ENCODE measurements around the gene CAP1. TPM values are rescaled to one million over a fixed set of nuclear protein-coding genes. Genes with fewer than 3 reads are reported as not detected.

Gene CAP1
- total and polyA plus RNA-seq, 2 of the 4 experiments (the other 2 are of a cell fraction), result 434 to 756 TPM

DNA sequence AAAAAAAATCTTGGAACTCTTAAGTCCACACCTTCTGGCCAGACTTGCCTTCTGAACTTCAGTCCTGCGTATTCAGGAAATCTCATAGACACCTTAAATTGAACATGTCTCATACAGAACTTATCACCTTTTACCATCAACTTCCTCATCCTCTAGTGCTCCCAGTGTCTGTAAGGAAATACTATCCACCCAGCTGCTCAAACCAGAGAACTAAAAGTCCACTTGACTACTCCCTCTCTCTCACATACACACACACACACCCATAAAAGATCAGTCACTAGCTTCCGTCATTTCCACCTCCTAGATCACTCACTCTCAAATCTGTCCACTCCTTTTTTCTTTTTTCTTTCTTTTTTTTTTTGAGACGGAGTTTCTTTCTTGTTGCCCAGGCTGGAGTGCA is 10.9 kb upstream of the CAP1 start:
- in situ Hi-C loops (cut with MboI; ENCODE audit: low sequenced_read_pairs), result loop anchor here (5.0 to 10.0 kb wide), 2 partner anchors 47 to 215 kb away; no protein-coding TSS in a partner anchor
- POLR2A ChIA-PET (ENCODE audit: unreplicated experiment), result no interaction called here
- intact Hi-C loops (cut with micrococcal nuclease), result no loop called here

More for the DNA sequence above, 10.9 kb upstream of the CAP1 start:
- Histone ChIP-seq H4K20me1 (ENCODE audit: insufficient read depth, low read length) (no peaks in the 10 kb centered on the region), H3K27ac (ENCODE audit: insufficient read depth, low read length) (no peak overlapping the region), H2AK9ac (replicated peaks; ENCODE audit: low read depth, low read length, poor library complexity) (no peak overlapping the region), H3K79me1 (ENCODE audit: low read depth in 1 of 2, low read length in 2 of 2) (no peaks in the 10 kb centered on the region), H2AK5ac (ENCODE audit: low read depth, low read length) (no peak overlapping the region), H3K4me2 (ENCODE audit: low read depth, low read length) (no peak overlapping the region), H3K4me3 (ENCODE audit: insufficient read depth, low read depth, low read length) (no peak overlapping the region), H2BK5ac (ENCODE audit: low read depth, low read length, poor library complexity, severe bottlenecking) (no peak overlapping the region), H3K9me3 (ENCODE audit: control insufficient read depth, insufficient read depth, low read length) (peaks cover 3% of the 10 kb centered on the region; the same call in 1 of the 2 replicates), H4K8ac (ENCODE audit: low read depth in 2 of 2, low read length in 2 of 2) (no peak overlapping the region), H3K9me1 (ENCODE audit: insufficient read depth, low read length) (no peaks in the 10 kb centered on the region), H3K36me3 (ENCODE audit: control insufficient read depth, insufficient read depth, low read length) (no peaks in the 10 kb centered on the region), H4K91ac (ENCODE audit: insufficient read depth, low read depth, low read length) (no peak overlapping the region), H3K18ac (ENCODE audit: low read depth, low read length) (no peak overlapping the region), H4K5ac (ENCODE audit: low read depth, low read length) (no peak overlapping the region), H2BK120ac (ENCODE audit: low read depth, low read length) (no peak overlapping the region), H3K56ac (ENCODE audit: extremely low read depth, insufficient read depth, low read length) (no peak overlapping the region), H2BK15ac (ENCODE audit: low read depth, low read length) (no peak overlapping the region), H2AFZ (replicated peaks; ENCODE audit: low read length, poor library complexity) (no peak overlapping the region), H3K4ac (ENCODE audit: low read depth, low read length) (no peak overlapping the region), H3K14ac (replicated peaks; ENCODE audit: low read depth, low read length) (no peak overlapping the region), H3K27me3 (ENCODE audit: control insufficient read depth, insufficient read depth, low read length) (no peaks in the 10 kb centered on the region), H3K23ac (ENCODE audit: low read depth, low read length) (no peak overlapping the region), H3K9ac (ENCODE audit: low read depth, low read length) (no peak overlapping the region), H3K4me1 (ENCODE audit: control insufficient read depth, insufficient read depth, low read length) (no peaks in the 10 kb centered on the region; the same call in 1 of the 2 replicates), H2BK20ac (ENCODE audit: low read depth, low read length) (no peak overlapping the region)
- ATAC-seq (ENCODE audit: low read depth) (no peak), DNase-seq (no peak)
- 100% methylated on average over 1 of the region's 3 CpGs; no CpG with 5 or more reads in 1 of the 2 experiments for WGBS, 2 experiments (ENCODE audit: extremely low coverage in 2 of 2, insufficient read length in 1 of 2)
- BruUV-seq (replicated peaks), result no TSS peak
- no peak for TF ChIP-seq BHLHE40 (IDR thresholded peaks at IDR 0.05; ENCODE audit: low read depth, low read length)
- TF ChIP-seq, protein P1, sequence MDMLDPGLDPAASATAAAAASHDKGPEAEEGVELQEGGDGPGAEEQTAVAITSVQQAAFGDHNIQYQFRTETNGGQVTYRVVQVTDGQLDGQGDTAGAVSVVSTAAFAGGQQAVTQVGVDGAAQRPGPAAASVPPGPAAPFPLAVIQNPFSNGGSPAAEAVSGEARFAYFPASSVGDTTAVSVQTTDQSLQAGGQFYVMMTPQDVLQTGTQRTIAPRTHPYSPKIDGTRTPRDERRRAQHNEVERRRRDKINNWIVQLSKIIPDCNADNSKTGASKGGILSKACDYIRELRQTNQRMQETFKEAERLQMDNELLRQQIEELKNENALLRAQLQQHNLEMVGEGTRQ (IDR thresholded peaks at IDR 0.05; ENCODE audit: low read depth, low read length), result no peak
- TF ChIP-seq CHD1 (IDR thresholded peaks at IDR 0.05; ENCODE audit: low read depth, low read length), result no peak
- TF ChIP-seq MXI1 (IDR thresholded peaks at IDR 0.05; ENCODE audit: borderline replicate concordance, low read depth, low read length), result no peak
- TF ChIP-seq RFX5 (IDR thresholded peaks at IDR 0.05; ENCODE audit: low read depth, low read length), result no peak
- no peak for TF ChIP-seq MAZ (IDR thresholded peaks at IDR 0.05; ENCODE audit: borderline replicate concordance, low read depth, low read length)
- TF ChIP-seq CEBPB (IDR thresholded peaks at IDR 0.05; ENCODE audit: low read depth, low read length), result no peak
- TF ChIP-seq RCOR1 (IDR thresholded peaks at IDR 0.05; ENCODE audit: insufficient replicate concordance, low read length), result no peak
- TF ChIP-seq MAFK (IDR thresholded peaks at IDR 0.05; ENCODE audit: low read depth, low read length), result no peak
- no peak for TF ChIP-seq SMC3 (IDR thresholded peaks at IDR 0.05; ENCODE audit: low read depth, low read length)
- TF ChIP-seq, protein P2, sequence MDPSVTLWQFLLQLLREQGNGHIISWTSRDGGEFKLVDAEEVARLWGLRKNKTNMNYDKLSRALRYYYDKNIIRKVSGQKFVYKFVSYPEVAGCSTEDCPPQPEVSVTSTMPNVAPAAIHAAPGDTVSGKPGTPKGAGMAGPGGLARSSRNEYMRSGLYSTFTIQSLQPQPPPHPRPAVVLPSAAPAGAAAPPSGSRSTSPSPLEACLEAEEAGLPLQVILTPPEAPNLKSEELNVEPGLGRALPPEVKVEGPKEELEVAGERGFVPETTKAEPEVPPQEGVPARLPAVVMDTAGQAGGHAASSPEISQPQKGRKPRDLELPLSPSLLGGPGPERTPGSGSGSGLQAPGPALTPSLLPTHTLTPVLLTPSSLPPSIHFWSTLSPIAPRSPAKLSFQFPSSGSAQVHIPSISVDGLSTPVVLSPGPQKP (IDR thresholded peaks at IDR 0.05; ENCODE audit: borderline replicate concordance, low read depth, low read length), result no peak
- no peak for TF ChIP-seq POLR2A (IDR thresholded peaks at IDR 0.05; ENCODE audit: low read depth, low read length)
- no peak for TF ChIP-seq FOS (IDR thresholded peaks at IDR 0.05; ENCODE audit: low read depth, low read length)
- no peak for TF ChIP-seq NFE2L2 (IDR thresholded peaks at IDR 0.05; ENCODE audit: low read depth, low read length)
- TF ChIP-seq RAD21 (IDR thresholded peaks at IDR 0.05; ENCODE audit: low read length), result no peak
- TF ChIP-seq, protein P3, sequence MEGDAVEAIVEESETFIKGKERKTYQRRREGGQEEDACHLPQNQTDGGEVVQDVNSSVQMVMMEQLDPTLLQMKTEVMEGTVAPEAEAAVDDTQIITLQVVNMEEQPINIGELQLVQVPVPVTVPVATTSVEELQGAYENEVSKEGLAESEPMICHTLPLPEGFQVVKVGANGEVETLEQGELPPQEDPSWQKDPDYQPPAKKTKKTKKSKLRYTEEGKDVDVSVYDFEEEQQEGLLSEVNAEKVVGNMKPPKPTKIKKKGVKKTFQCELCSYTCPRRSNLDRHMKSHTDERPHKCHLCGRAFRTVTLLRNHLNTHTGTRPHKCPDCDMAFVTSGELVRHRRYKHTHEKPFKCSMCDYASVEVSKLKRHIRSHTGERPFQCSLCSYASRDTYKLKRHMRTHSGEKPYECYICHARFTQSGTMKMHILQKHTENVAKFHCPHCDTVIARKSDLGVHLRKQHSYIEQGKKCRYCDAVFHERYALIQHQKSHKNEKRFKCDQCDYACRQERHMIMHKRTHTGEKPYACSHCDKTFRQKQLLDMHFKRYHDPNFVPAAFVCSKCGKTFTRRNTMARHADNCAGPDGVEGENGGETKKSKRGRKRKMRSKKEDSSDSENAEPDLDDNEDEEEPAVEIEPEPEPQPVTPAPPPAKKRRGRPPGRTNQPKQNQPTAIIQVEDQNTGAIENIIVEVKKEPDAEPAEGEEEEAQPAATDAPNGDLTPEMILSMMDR (conservative IDR thresholded peaks at IDR 0.05; ENCODE audit: low read depth, low read length), result no peak
- CTCF ChIA-PET, result no interaction called here
- dilution Hi-C loops (cut with HindIII; ENCODE audit: low sequenced_read_pairs, unreplicated experiment), result no loop called here
